Measurements from ENCODE around the gene DMBX1.

GRCh38 chr1:46510341-46510997 is 20.8 kb downstream of the DMBX1 start:
- TF ChIP-seq CTCF (conservative IDR thresholded peaks at IDR 0.05) (no peak), ZFX (IDR thresholded peaks at IDR 0.05) (no peak)

Data from C4-2B (cell line).